Activated effector memory CD4-positive, alpha-beta T cell treated with anti-CD3 and anti-CD28 coated beads, Interleukin-2, amount 50 U/mL, for 16 hours (primary cell): ENCODE results near the gene BEAN1.

Experiments
- DNase-seq: peaks from one replicate; pipeline ENCODE4 v3.0.0-alpha.2; 2020

Gene BEAN1

GRCh38 chr16:66473051-66473571 lies 46.0 kb downstream of the BEAN1 start:
- DNase-seq = no peak

- no peak for DNase-seq
Measured at GRCh38 chr16:66473654-66474519, 46.8 kb downstream of the BEAN1 start.

GRCh38 chr16:66474750-66475199 lies 47.7 kb downstream of the BEAN1 start:
- DNase-seq = peak; percentile 75

GRCh38 chr16:66475232-66475631 lies 48.1 kb downstream of the BEAN1 start:
- no peak for DNase-seq

GRCh38 chr16:66476328-66477027 lies 49.4 kb downstream of the BEAN1 start:
- peak; percentile 83 for DNase-seq

- DNase-seq = no peak
Measured at GRCh38 chr16:66477028-66477515, 50.0 kb downstream of the BEAN1 start.

- peak; percentile 91 for DNase-seq
Measured at GRCh38 chr16:66478733-66479511, 51.8 kb downstream of the BEAN1 start.

- DNase-seq = no peak
Measured at GRCh38 chr16:66479661-66480264, 52.7 kb downstream of the BEAN1 start.

- peak; percentile 60 for DNase-seq
Measured at GRCh38 chr16:66480265-66481080, 53.4 kb downstream of the BEAN1 start.

- peak; percentile 56 for DNase-seq
Measured at GRCh38 chr16:66481081-66481942, 54.2 kb downstream of the BEAN1 start.

- DNase-seq = peak; percentile 30
Measured at GRCh38 chr16:66481943-66482390, 54.9 kb downstream of the BEAN1 start.

GRCh38 chr16:66483689-66484452 lies 56.8 kb downstream of the BEAN1 start:
- DNase-seq = peak; percentile 90

- no peak for DNase-seq
Measured at GRCh38 chr16:66484453-66485213, 57.5 kb downstream of the BEAN1 start.

- DNase-seq = no peak
Measured at GRCh38 chr16:66485376-66485775, 58.3 kb downstream of the BEAN1 start.

- no peak for DNase-seq
Measured at GRCh38 chr16:66486199-66486772, 59.2 kb downstream of the BEAN1 start.

- no peak for DNase-seq
Measured at GRCh38 chr16:66486773-66487579, 59.9 kb downstream of the BEAN1 start.

- DNase-seq = peak; percentile 56
Measured at GRCh38 chr16:66487580-66488275, 60.6 kb downstream of the BEAN1 start.
